Mucosa of descending colon (tissue), 3 donors: ENCODE measurements around the gene AGO3. TPM values are rescaled to one million over a fixed set of nuclear protein-coding genes. Genes with fewer than 3 reads are reported as not detected.

Experiments
- ATAC-seq: fragments of 200-7000 bp; cut with Tn5 transposase; one replicate; pipeline ENCODE4 v1.9.1; 2020; ENCODE audit warnings: mild to moderate bottlenecking, moderate library complexity
- DNase-seq, 3 donors: peaks; one replicate each; pipeline ENCODE4 v3.0.0-alpha.2; 2020
- H3K36me3 ChIP-seq: fragments of 200-600 bp; one replicate; pipeline ENCODE4 v1.8.0; 2021; ENCODE audit warnings: low read depth, mild to moderate bottlenecking
- H3K4me1 ChIP-seq: fragments of 200-600 bp; one replicate; pipeline ENCODE4 v1.8.0; 2021; ENCODE audit warnings: low read depth, mild to moderate bottlenecking
- H3K4me3 ChIP-seq: fragments of 200-600 bp; one replicate; pipeline ENCODE4 v1.8.0; 2021; ENCODE audit warnings: mild to moderate bottlenecking
- H3K9me3 ChIP-seq: fragments of 200-600 bp; one replicate; pipeline ENCODE4 v1.8.0; 2021; ENCODE audit warnings: mild to moderate bottlenecking
- intact Hi-C, 2 donors: fragments of 100-400 bp; cut with DNase I in 1 of 2; cut with micrococcal nuclease in 1 of 2; formaldehyde crosslinking; loops; one replicate each; pipeline versions ENCODE4 v1.11.0 to v1.11.1; 2022; cut with DNase I, micrococcal nuclease
- total RNA-seq, 3 donors: library from RNA; stranded (reverse); fragmentation: NEBNext Ultra II Directional in 2 of 3; extraction: Animal tissue kit (Norgen Biotek cat#: 25700) in 2 of 3; gene quantifications; one replicate each; pipeline versions ENCODE4 v1.2.1 to v1.2.4, GENCODE V29; 2021 to 2023
- TF ChIP-seq, protein P1 (sequence below): fragments of 200-600 bp; IDR thresholded peaks from one replicate; pipeline ENCODE4 v1.8.0; 2022; ENCODE audit warnings: antibody characterized with exemption, mild to moderate bottlenecking
- donor health status: DM: no; HTN: no; CAD: no; lungs with moderate emphysema.
- donor health status: DM: no; HTN: no; CAD: no.
- donor health status: DM: no; HTN: yes; CAD: no.

Gene AGO3
- total RNA-seq, 3 donors from 2014 or later, result 16.6 to 34.5 (median 16.9) TPM

DNA sequence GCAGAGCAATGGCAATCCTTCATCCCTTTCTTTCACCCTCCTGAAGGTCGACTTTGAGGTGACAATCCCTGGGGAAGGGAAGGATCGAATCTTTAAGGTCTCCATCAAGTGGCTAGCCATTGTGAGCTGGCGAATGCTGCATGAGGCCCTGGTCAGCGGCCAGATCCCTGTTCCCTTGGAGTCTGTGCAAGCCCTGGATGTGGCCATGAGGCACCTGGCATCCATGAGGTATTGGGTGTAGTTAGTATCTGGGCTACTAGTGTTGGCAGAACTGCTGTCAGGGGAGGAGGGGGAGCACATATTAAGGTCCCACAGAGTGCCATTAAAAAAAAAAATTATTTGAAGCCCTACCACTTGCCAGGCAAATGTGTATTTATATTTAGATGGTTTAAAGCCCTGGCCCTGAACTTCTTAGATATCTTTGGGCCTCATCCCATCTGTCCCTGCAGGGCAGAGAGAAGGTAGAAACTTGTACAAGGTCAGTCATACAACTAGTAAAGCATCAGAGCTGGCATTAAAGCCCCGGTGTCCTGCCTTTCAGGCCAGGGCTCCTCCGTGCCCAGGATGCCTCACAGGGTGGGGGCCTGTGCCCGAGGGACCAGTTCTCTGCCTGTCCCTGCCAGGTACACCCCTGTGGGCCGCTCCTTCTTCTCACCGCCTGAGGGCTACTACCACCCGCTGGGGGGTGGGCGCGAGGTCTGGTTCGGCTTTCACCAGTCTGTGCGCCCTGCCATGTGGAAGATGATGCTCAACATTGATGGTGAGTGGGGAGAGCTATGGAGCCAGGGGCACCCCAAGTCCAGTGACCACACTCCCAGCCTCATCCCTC, 37.6 kb upstream of the AGO3 start:
- no peak overlapping the region for H3K4me3 ChIP-seq
- no peak for ATAC-seq
- TF ChIP-seq, protein P1, sequence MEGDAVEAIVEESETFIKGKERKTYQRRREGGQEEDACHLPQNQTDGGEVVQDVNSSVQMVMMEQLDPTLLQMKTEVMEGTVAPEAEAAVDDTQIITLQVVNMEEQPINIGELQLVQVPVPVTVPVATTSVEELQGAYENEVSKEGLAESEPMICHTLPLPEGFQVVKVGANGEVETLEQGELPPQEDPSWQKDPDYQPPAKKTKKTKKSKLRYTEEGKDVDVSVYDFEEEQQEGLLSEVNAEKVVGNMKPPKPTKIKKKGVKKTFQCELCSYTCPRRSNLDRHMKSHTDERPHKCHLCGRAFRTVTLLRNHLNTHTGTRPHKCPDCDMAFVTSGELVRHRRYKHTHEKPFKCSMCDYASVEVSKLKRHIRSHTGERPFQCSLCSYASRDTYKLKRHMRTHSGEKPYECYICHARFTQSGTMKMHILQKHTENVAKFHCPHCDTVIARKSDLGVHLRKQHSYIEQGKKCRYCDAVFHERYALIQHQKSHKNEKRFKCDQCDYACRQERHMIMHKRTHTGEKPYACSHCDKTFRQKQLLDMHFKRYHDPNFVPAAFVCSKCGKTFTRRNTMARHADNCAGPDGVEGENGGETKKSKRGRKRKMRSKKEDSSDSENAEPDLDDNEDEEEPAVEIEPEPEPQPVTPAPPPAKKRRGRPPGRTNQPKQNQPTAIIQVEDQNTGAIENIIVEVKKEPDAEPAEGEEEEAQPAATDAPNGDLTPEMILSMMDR, result no peak

DNA sequence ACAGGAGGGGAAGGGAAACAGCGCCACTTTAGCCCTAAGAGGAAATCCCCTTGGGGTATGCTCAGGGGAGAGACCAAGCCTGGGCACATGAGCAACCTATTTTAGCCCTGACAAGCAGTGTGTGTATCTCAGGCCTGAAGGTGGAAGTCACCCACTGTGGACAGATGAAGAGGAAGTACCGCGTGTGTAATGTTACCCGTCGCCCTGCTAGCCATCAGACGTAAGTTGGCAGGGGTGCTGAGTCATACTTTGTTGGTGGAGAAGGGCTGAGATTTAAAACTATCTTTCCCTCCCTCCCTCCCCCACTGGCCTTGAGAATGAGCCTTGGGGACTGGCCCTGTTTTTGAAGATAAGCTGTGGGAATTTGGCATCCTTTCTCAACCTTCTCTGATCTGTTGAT, 36.7 kb upstream of the AGO3 start:
- TF ChIP-seq, protein P1, result no peak
- ATAC-seq, result peak; percentile 61
- intact Hi-C loops, result no loop called here
- Histone ChIP-seq H3K9me3 (no peaks in the 10 kb centered on the region), H3K36me3 (no peaks in the 10 kb centered on the region), H3K4me3 (no peak overlapping the region), H3K4me1 (no peaks in the 10 kb centered on the region)
- DNase-seq, result no peak

More for the DNA sequence above, 37.6 kb upstream of the AGO3 start:
- H3K4me1 ChIP-seq, result no peaks in the 10 kb centered on the region
- no peaks in the 10 kb centered on the region for H3K9me3 ChIP-seq
- no peak for DNase-seq
- intact Hi-C loops, result no loop called here
- H3K36me3 ChIP-seq, result no peaks in the 10 kb centered on the region

DNA sequence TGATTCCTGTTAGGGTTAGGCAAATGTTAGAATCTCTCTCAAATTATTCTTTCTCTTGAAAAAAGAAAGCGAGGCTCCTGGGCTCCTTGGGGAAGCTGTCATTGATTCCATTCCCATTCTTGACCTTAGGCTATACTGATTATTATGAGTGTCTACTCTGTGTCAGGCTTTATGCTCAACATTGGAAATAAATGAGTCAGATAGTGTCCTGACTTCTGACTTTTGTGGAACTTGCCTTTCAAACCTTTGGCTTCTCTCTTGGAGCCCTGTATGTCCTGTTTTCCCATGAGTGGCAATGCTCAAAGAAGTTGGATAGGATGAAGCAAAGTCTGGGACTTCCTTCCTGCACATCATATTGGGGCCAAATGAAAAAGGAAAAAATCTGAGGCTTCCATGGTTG, 36.2 kb upstream of the AGO3 start:
- no peak for DNase-seq
- no peak for ATAC-seq
- H3K9me3 ChIP-seq, result no peaks in the 10 kb centered on the region
- no peaks in the 10 kb centered on the region for H3K36me3 ChIP-seq
- intact Hi-C loops, result no loop called here
- H3K4me1 ChIP-seq, result no peaks in the 10 kb centered on the region
- no peak overlapping the region for H3K4me3 ChIP-seq
- TF ChIP-seq, protein P1, result no peak

DNA sequence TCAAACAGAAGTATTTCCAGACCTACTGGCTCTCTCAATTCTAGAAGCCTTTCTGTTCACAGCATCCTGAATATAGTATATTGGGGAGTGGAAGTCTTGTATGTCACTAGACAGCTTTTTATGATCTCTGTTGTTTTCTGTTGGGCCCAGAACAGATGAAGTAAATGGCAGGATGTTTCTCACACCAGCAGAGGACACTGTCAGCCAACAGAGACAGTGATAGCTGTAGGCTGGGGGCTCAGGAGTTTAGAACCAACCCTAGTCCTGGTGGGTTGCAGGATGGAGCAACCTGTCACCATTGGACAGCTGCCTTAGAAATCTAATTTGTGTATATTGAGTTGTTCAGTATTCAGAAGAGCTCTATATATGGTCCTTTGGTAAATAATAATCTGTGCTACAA, 31.0 kb upstream of the AGO3 start:
- intact Hi-C loops, result no loop called here
- TF ChIP-seq, protein P1, result no peak
- DNase-seq (no peak), ATAC-seq (no peak)
- peaks cover 4% of the 10 kb centered on the region for H3K36me3 ChIP-seq
- no peak overlapping the region for H3K4me3 ChIP-seq
- H3K4me1 ChIP-seq, result no peaks in the 10 kb centered on the region
- no peaks in the 10 kb centered on the region for H3K9me3 ChIP-seq

DNA sequence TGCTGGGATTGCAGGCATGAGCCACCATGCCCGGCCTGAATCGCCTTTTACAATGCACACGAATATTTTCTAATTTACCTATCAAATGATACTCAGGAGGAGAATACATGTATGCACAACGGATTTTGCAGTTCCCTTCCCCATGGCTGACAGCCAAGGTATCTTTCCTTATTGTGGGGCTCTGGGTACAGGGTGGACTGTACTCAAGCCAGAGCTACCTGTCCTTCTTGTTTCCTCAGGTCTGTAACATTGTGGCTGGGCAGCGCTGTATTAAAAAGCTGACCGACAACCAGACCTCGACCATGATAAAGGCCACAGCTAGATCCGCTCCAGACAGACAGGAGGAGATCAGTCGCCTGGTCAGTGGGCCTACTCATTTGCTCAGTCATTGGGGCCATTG, 29.7 kb upstream of the AGO3 start:
- TF ChIP-seq, protein P1, result no peak
- Histone ChIP-seq H3K4me3 (no peak overlapping the region), H3K36me3 (peaks cover 4% of the 10 kb centered on the region)

More for the DNA sequence above, 29.7 kb upstream of the AGO3 start:
- DNase-seq (no peak), ATAC-seq (no peak)
- intact Hi-C loops, result no loop called here
- H3K9me3 ChIP-seq, result no peaks in the 10 kb centered on the region
- no peaks in the 10 kb centered on the region for H3K4me1 ChIP-seq
